Epithelial cell of esophagus (primary cell): Measurements from ENCODE around the gene RBM5.

ENCODE experiments used
- DNase-seq: peaks from one replicate; pipeline ENCODE4 v3.0.0; 2010; ENCODE audit warnings: low read depth
- H3K4me3 ChIP-seq: 2 replicates; pipeline ENCODE4 v1.5.1; 2011; ENCODE audit warnings: mild to moderate bottlenecking, low read length, control low read depth
- CTCF ChIP-seq: IDR thresholded peaks from 2 replicates; pipeline ENCODE4 v1.5.1; 2011; ENCODE audit warnings: low read depth, mild to moderate bottlenecking, low read length, control low read depth, inconsistent platforms; ENCODE audit not compliant: insufficient read depth; ENCODE audit errors: missing control alignments

Gene RBM5

GRCh38 chr3:50150404-50150750 lies 61.7 kb downstream of the RBM5 start:
- no peak overlapping the region for H3K4me3 ChIP-seq

GRCh38 chr3:50150863-50151686 lies 62.4 kb downstream of the RBM5 start:
- peak; percentile 82 for DNase-seq
- no peak overlapping the region for H3K4me3 ChIP-seq
- TF ChIP-seq CTCF: no peak

More at GRCh38 chr3:50150404-50150750, 61.7 kb downstream of the RBM5 start:
- no peak for DNase-seq
- TF ChIP-seq CTCF: no peak

GRCh38 chr3:50151728-50152127 lies 63.0 kb downstream of the RBM5 start:
- H3K4me3 ChIP-seq: no peak overlapping the region
- peak; percentile 63 for DNase-seq
- TF ChIP-seq CTCF: no peak

DNA sequence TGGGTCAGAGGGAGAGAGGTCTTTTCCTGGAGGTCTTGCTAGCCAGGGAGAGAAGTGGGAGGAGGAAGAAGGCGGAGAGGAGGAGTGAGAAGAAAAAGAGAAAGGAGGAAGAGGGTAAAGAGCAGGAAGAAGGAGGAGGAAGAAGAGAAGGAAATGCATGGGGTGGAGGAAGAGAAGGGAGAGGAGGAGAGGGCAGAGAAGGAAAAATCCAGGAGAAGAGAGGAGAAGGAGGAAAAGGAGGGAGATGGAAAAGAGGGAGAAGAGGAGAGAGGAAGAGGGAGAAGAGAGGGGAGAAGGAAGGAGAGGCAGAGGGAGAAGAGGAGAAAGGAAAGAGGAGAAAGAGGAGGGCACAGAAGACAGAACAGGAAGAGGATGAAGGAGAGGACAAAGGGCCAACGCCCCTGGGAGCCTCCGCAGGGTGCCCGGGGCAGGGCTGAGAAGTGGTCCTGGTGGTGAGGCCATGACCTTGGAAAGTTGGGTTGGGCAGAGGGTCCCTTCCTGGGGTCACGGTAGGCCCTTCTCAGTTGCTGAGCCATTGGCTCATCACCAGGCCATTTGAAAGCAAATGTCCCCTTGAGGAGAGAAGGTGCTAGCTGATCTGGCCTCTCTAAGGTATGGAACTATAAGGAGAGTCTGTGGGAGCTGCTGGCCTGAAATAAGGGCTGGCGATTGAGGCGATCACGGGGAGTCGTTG lies 65.2 kb downstream of the RBM5 start:
- no peak for DNase-seq
- H3K4me3 ChIP-seq: no peak overlapping the region
- no peak for TF ChIP-seq CTCF

GRCh38 chr3:50154476-50154839 lies 65.7 kb downstream of the RBM5 start:
- no peak for DNase-seq
- H3K4me3 ChIP-seq: peak overlapping the region; percentile 10
- no peak for TF ChIP-seq CTCF

GRCh38 chr3:50154840-50155490 lies 66.2 kb downstream of the RBM5 start, which contains the start of gene SEMA3F:
TSS of gene SEMA3F (plus strand) at chr3:50155324. CDS start at chr3:50159623, 4,299 bp downstream.
- DNase-seq: peak; percentile 88
- TF ChIP-seq CTCF: no peak
- peak within 1 kb of the TSS; percentile 90 for H3K4me3 ChIP-seq

DNA sequence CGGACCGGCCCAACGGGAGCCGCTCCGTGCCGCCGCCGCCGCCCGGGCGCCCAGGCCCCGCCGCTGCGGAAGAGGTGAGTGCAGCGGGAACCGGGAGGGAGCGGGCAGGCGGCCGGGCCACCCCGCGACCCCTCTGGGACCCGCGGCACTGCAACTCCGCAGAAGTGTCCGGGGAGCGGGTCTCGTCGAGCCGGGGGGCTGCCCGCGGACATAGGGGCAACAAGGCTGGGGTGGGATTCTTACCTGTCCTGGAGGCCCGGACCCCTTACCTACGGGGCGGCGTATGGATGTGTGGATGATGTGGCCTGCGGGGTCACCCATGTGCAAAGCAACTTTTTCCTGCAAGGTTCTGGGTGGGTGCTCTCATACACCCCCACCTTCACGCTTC lies 66.8 kb downstream of the RBM5 start:
- DNase-seq: no peak
- peak overlapping the region; percentile 90 for H3K4me3 ChIP-seq
- no peak for TF ChIP-seq CTCF
